IgD-negative memory B cell (primary cell): ENCODE measurements around the gene KIAA0319L. TPM values are rescaled to one million over a fixed set of nuclear protein-coding genes. Genes with fewer than 3 reads are reported as not detected.

Experiments used
- H3K27ac Mint-ChIP-seq, 3 donors: one replicate each; pipeline ENCODE4 v1.8.0; 2020 to 2022; ENCODE audit warnings: mild to moderate bottlenecking in 3 of 3, mixed read lengths in 3 of 3, moderate library complexity in 1 of 3
- H3K27me3 Mint-ChIP-seq: one replicate; pipeline ENCODE4 v1.8.0; 2021; ENCODE audit warnings: mixed read lengths
- H3K36me3 Mint-ChIP-seq: one replicate; pipeline ENCODE4 v1.8.0; 2020; ENCODE audit warnings: mild to moderate bottlenecking, mixed read lengths
- H3K4me1 Mint-ChIP-seq, 3 donors: one replicate each; pipeline ENCODE4 v1.8.0; 2020 to 2022; ENCODE audit warnings: mixed read lengths in 3 of 3, mild to moderate bottlenecking in 1 of 3
- H3K4me3 Mint-ChIP-seq, 4 donors: one replicate each; pipeline ENCODE4 v1.8.0; 2020 to 2022; ENCODE audit warnings: mild to moderate bottlenecking in 4 of 4, mixed read lengths in 4 of 4, moderate library complexity in 3 of 4
- H3K9me3 Mint-ChIP-seq, 3 donors: one replicate each; pipeline ENCODE4 v1.8.0; 2020 to 2021; ENCODE audit warnings: mixed read lengths in 3 of 3, mild to moderate bottlenecking in 1 of 3
- polyA plus RNA-seq: library from polyadenylated mRNA; unstranded; fragments of 300-500 nt; fragmentation: Illumina TruSeq; gene quantifications from one replicate; pipeline ENCODE4 v1.2.3, GENCODE V29; 2021

Gene KIAA0319L
- polyA plus RNA-seq, 1 donor from 2014 or later, result 25.2 TPM

DNA sequence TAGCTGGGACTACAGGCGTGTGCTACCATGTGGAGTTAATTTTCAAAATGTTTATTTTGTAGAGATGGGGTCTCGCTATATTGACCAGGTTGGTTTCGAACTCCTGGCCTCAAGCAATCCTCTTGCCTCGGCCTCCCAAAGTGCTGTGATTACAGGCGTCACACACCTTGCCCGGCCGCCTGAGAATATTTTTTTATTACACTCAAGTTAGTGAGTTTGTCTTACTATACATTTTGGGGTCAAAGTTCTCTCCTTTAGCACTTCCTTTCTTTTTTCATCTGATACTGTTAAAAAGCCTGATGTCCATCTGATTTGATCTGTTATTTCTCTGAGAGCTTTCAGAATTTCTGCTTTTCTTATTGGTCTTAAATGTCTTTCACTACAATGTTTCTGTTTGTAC lies 128.8 kb downstream of the KIAA0319L start:
- Mint-ChIP-seq H3K27me3 (no peaks in the 10 kb centered on the region), H3K4me3 (no peak overlapping the region)

DNA sequence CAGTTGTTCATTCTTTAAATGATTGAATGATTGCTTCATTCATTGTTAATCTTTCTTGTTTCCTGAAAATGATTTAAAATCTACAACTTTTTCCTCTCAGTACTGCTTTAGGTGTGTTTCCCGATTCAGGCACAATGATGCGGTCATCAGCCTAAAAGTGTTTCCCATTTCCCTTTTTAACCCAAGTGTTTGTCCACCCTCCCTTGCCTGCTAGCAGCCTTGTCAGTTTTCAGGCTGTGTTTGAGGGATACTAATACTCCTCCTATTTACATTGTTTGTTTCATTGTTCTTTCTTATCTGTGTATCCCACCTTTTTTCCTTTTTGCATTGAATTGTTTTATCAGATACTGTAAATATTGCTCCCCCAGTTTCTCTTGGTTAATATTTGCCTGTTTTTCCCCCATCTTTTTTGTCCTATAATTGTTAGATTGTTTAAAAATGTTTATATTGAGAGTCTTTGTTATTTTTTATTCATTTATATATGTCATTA lies 131.1 kb downstream of the KIAA0319L start:
- Mint-ChIP-seq H3K27me3 (no peaks in the 10 kb centered on the region), H3K9me3 (peaks cover 0 to 5% (median 0%) of the 10 kb centered on the region in 3 donors), H3K4me1 (peaks cover 4 to 9% (median 7%) of the 10 kb centered on the region in 3 donors), H3K36me3 (peaks cover 8% of the 10 kb centered on the region), H3K27ac (peak overlapping the region in 1 of 3 donors; percentile 47), H3K4me3 (peak overlapping the region in 1 of 4 donors; percentile 4)

More for the DNA sequence above, 128.8 kb downstream of the KIAA0319L start:
- H3K27ac Mint-ChIP-seq, result no peak overlapping the region
- peaks cover 4 to 9% (median 7%) of the 10 kb centered on the region in 3 donors for H3K4me1 Mint-ChIP-seq
- H3K36me3 Mint-ChIP-seq, result peaks cover 16% of the 10 kb centered on the region
- H3K9me3 Mint-ChIP-seq, result peaks cover 0 to 3% (median 0%) of the 10 kb centered on the region in 3 donors

DNA sequence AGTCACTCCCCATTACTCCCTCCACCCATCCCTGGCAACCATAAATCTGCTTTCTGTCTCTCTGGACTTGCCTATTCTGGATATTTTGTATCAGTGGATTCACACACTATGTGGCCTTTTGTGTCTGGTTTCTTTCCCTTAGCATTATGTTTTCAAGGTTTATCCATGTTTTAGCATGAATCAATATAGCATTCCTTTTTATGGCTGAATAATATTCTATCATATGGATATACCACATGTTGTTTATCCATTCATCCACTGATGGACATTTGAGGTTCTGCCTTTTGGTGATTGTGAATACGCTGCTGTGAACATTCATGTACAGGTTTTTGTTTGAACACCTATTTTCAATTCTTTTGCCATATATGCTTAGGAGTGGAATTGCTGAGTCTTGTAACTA lies 148.3 kb downstream of the KIAA0319L start:
- Mint-ChIP-seq H3K4me1 (peaks cover 0 to 1% (median 0%) of the 10 kb centered on the region in 3 donors), H3K9me3 (peaks cover 0 to 1% (median 0%) of the 10 kb centered on the region in 3 donors), H3K27ac (no peak overlapping the region), H3K4me3 (no peak overlapping the region), H3K27me3 (no peaks in the 10 kb centered on the region), H3K36me3 (peaks cover 15% of the 10 kb centered on the region)

DNA sequence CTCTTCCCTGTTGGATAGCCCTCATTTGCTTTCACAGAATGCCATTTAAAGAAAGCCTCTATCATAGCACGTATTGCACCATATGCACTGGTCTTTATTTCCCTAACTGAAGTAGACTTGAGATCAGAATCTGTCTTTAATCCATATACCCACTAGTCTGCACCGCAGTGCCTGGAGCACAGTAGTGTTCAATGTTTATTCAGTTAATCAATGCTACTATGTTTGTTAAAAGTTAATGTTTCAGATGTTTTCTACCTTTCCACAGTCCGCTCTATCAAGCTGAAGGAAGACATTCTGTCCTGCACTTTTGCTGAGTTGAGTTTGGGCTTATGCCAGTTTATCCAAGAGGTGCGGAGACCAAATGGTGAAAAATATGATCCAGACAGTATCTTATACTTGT lies 149.5 kb downstream of the KIAA0319L start:
- H3K4me3 Mint-ChIP-seq, result no peak overlapping the region
- peaks cover 0 to 1% (median 0%) of the 10 kb centered on the region in 3 donors for H3K4me1 Mint-ChIP-seq
- peaks cover 0 to 1% (median 0%) of the 10 kb centered on the region in 3 donors for H3K9me3 Mint-ChIP-seq
- H3K27me3 Mint-ChIP-seq, result no peaks in the 10 kb centered on the region
- H3K27ac Mint-ChIP-seq, result no peak overlapping the region
- peaks cover 14% of the 10 kb centered on the region for H3K36me3 Mint-ChIP-seq

DNA sequence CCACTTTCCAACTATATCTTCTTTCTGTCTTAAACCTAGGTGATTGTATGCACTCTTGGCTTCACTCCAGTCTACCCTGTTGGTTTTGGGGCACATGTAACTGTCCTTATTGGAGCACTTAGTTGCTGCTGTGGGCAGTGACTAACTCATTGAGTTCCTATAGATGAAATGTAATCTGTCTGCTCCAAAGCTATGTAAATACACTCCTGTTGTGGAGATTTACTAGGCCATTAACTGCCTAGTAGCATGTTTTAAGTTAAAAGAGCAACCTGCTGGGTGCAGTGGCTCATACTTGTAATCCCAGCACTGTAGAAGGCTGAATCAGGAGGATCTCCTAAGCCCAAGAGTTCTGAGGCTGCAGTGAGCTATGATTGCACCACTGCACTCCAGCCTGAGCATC lies 151.1 kb downstream of the KIAA0319L start:
- H3K36me3 Mint-ChIP-seq, result peaks cover 16% of the 10 kb centered on the region
- H3K4me1 Mint-ChIP-seq, result peaks cover 0 to 1% (median 0%) of the 10 kb centered on the region in 3 donors
- no peak overlapping the region for H3K4me3 Mint-ChIP-seq
- H3K9me3 Mint-ChIP-seq, result peaks cover 0 to 1% (median 0%) of the 10 kb centered on the region in 3 donors
- no peak overlapping the region for H3K27ac Mint-ChIP-seq
- H3K27me3 Mint-ChIP-seq, result no peaks in the 10 kb centered on the region

DNA sequence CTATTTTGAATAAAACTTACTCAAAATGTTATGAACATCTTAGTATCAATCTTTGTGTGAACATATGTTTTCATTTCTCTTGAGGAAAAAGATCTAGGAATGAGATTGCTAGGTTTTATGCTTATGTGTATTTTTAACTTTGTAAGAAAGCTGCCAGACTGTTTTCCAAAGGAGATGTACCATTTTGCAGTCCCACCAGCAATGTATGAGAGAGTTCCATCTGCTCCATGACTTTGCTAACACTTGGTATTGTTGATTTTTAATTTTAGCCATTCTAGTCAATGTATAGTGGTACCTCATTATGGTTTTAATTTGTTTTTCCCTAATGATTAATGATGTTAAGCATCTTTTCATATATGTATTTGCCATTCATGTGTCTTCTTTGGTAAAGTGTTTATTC lies 156.2 kb downstream of the KIAA0319L start:
- no peak overlapping the region for H3K27ac Mint-ChIP-seq
- H3K4me3 Mint-ChIP-seq, result no peak overlapping the region
- peaks cover 16% of the 10 kb centered on the region for H3K36me3 Mint-ChIP-seq
- no peaks in the 10 kb centered on the region for H3K27me3 Mint-ChIP-seq
- H3K4me1 Mint-ChIP-seq, result no peaks in the 10 kb centered on the region
- no peaks in the 10 kb centered on the region for H3K9me3 Mint-ChIP-seq

DNA sequence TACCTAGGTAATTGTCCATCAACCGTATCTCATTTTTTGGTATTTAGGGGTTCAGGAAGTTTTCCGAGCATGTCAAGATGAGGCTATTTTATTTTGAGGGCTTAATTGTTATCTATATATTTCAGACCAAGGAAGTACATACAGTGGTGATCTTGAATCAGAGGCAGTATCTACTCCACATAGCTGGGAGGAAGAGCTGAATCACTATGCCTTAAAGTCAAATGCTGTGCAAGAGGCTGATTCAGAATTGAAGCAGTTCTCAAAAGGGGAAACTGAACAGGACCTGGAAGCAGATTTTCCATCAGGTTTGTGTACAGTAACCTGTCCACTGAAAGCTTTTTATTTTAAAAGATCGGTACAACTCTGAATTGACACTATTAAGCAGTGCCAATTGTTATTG lies 158.5 kb downstream of the KIAA0319L start:
- no peak overlapping the region for H3K27ac Mint-ChIP-seq
- no peaks in the 10 kb centered on the region for H3K4me1 Mint-ChIP-seq
- H3K4me3 Mint-ChIP-seq, result no peak overlapping the region
- no peaks in the 10 kb centered on the region for H3K9me3 Mint-ChIP-seq
- peaks cover 18% of the 10 kb centered on the region for H3K36me3 Mint-ChIP-seq
- no peaks in the 10 kb centered on the region for H3K27me3 Mint-ChIP-seq

DNA sequence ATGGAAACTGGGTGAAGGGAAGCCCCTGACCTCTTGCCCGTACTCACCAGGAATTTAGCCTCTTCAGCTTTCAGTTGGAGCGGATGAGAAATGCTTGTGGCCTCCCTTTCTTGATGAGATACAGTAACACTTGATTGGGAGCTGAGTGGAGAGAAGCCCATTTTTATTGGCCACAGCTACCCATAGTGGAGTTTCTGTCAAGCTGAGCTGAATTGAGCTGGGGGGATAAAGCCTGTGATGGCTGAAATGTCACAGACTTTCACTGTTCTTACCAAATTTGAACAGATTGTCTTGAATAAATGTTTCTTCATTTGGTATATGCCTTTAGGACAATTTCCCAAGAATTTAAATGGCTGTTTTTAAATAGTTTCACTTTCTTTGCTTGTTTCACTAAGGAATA lies 162.8 kb downstream of the KIAA0319L start:
- no peaks in the 10 kb centered on the region for H3K9me3 Mint-ChIP-seq
- no peaks in the 10 kb centered on the region for H3K27me3 Mint-ChIP-seq
- no peak overlapping the region for H3K4me3 Mint-ChIP-seq
- H3K27ac Mint-ChIP-seq, result no peak overlapping the region
- peaks cover 15% of the 10 kb centered on the region for H3K36me3 Mint-ChIP-seq
- H3K4me1 Mint-ChIP-seq, result no peaks in the 10 kb centered on the region

DNA sequence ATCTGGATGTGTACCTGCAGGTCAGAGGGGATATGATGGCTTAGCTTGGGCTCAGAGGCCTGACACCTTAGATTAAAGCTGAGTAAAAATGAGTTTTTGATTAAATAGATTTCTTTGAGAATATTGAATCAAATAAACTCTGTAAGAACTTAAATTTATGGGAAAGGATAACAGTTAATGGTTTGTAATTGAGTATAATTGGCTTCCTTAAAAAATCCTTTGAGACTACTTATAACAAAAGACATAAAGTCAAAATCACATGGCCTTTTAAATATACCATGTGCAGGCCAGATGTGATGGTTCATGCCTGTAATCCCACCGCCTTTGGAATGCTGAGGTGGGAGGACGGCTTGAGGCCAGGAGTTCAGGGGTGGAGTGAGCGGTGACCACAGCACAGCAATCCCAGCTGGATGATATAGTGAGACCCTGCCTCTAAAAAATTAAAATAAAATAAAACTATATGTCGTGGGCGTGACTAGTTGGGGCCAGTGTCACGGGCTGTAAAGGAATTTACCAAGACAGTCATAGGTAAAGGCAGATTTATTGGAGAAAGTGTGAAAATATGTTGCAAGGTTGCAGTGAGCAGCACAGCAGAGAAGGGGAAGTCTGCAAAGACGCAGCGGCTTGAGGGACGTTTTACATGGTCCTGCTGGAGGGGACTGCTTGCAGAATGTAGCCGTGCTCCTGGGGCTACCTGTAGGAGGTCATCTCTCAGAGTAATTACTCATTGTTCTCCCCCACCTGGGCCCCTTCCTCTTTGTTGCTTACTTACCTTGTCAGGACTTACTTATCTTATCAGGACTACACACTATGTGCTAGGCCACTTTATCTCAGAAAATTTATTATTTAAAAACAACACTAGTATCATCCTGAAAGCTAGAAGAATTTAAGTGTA lies 166.4 kb downstream of the KIAA0319L start:
- Mint-ChIP-seq H3K27ac (no peak overlapping the region), H3K36me3 (peaks cover 6% of the 10 kb centered on the region), H3K9me3 (no peaks in the 10 kb centered on the region)

DNA sequence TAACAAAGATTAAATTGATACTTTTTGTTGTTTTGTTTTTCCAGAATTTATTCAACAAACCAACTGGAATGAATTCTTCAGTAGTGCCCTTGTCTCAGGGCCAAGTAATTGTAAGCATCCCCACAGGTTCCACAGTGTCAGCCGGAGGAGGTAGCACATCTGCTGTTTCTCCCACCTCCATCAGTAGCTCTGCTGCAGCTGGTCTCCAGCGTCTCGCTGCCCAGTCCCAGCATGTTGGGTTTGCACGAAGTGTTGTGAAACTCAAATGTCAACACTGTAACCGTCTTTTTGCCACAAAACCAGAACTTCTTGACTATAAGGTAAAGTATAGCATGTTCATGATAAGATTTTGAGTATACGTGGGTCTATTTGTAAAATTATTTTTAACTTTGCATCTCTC lies 170.2 kb downstream of the KIAA0319L start:
- Mint-ChIP-seq H3K27ac (no peak overlapping the region), H3K4me3 (no peak overlapping the region), H3K27me3 (no peaks in the 10 kb centered on the region), H3K36me3 (peaks cover 4% of the 10 kb centered on the region), H3K9me3 (no peaks in the 10 kb centered on the region), H3K4me1 (no peaks in the 10 kb centered on the region)

More for the DNA sequence above, 166.4 kb downstream of the KIAA0319L start:
- H3K4me3 Mint-ChIP-seq, result no peak overlapping the region
- H3K27me3 Mint-ChIP-seq, result no peaks in the 10 kb centered on the region
- H3K4me1 Mint-ChIP-seq, result no peaks in the 10 kb centered on the region

DNA sequence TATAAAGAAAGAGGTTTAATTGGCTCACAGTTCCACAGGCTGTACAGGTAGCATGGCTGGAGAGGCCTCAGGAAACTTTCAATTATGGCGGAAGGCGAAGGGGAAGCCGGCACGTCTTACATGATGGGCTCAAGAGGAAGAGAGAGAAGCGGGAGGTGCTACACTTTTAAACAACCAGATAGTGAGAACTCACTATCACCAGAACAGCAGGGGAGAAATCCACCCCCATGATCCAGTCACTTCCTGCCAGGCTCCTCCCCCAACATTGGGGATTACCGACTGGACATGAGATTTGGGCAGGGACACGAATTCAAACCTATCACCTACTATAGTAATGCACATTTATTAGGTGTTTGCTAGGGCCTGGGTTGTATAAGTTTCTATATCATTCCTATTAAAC lies 170.9 kb downstream of the KIAA0319L start:
- Mint-ChIP-seq H3K4me3 (no peak overlapping the region), H3K27ac (no peak overlapping the region), H3K27me3 (no peaks in the 10 kb centered on the region), H3K36me3 (peaks cover 4% of the 10 kb centered on the region), H3K9me3 (no peaks in the 10 kb centered on the region), H3K4me1 (no peaks in the 10 kb centered on the region)

Other genes with a start within 250 kb of the KIAA0319L start
- gene NCDN, start 396 bp upstream of the KIAA0319L start, polyA plus RNA-seq, result 13.3 TPM
- 0.31 TPM for gene TFAP2E, start 15.9 kb upstream of the KIAA0319L start, polyA plus RNA-seq
- 77.3 TPM for gene PSMB2, start 84.1 kb upstream of the KIAA0319L start, polyA plus RNA-seq
- 8.0 TPM for gene C1orf216, start 161.5 kb upstream of the KIAA0319L start, polyA plus RNA-seq
- gene CLSPN, start 212.6 kb upstream of the KIAA0319L start, polyA plus RNA-seq, result 0.23 TPM